H1 (cell line): Measurements from ENCODE around the gene MSI1. TPM values are rescaled to one million over a fixed set of nuclear protein-coding genes. Genes with fewer than 3 reads are reported as not detected.

Experiments used
- SIRT6 ChIP-seq: IDR thresholded peaks from one replicate; pipeline ENCODE4 v1.7.1; 2012; ENCODE audit warnings: low read length, inconsistent platforms
- SUZ12 ChIP-seq: fragments of 200-600 bp; sonication (generic); IDR thresholded peaks from 2 replicates; pipeline ENCODE4 v1.6.1; 2012; ENCODE audit warnings: mild to moderate bottlenecking, inconsistent platforms, low read length, moderate library complexity, mixed read lengths
- polyA plus RNA-seq, 7 experiments: library from polyadenylated mRNA; depleted of rRNA in 3 of 7; stranded (reverse) in 5 of 7; unstranded in 2 of 7; fragments of >200 nt in 5 of 7; fragments of 200-250 nt in 2 of 7; gene quantifications; 1 replicate in 5 of 7; 2 replicates in 1 of 7; 4 replicates in 1 of 7; pipeline versions ENCODE4 v1.2.1 to v1.2.3, GENCODE V29; 2011 to 2013; ENCODE audit warnings: missing spikeins in 2 of 7, mixed read lengths in 2 of 7
- total RNA-seq: library from RNA; stranded (reverse); fragmentation: NEBNext Ultra II Directional; extraction: Animal tissue kit (Norgen Biotek cat#: 25700); gene quantifications from 2 replicates; pipeline ENCODE4 v1.2.1, GENCODE V29; 2021

Gene MSI1
- total and polyA plus RNA-seq, 2 of the 8 experiments (the other 6 are each of a cell fraction or from before 2014, with no cell fraction given), result 13.5 to 51.9 TPM

GRCh38 chr12:120363274-120363855 is 5.6 kb downstream of the MSI1 start (continued):
- TF ChIP-seq SIRT6, result no peak
- no peak for TF ChIP-seq SUZ12
- TF ChIP-seq, all 59 proteins: peak for 3
